Vagina (tissue), 2 donors: ENCODE measurements around the gene NAA16.

Experiments used
- POLR2A ChIP-seq, 2 donors: fragments of 450-650 bp; IDR thresholded peaks; one replicate each; pipeline ENCODE4 v1.6.1; 2017; ENCODE audit warnings: antibody characterized with exemption in 2 of 2, mild to moderate bottlenecking in 2 of 2, moderate library complexity in 2 of 2
- TF ChIP-seq, protein P1 (sequence below), 3 experiments: fragments of 450-650 bp in 2 of 3; fragments of 200-600 bp in 1 of 3; sonication (generic) in 1 of 3; IDR thresholded peaks; one replicate each; pipeline ENCODE4 v1.5.1; 2017 to 2019; ENCODE audit warnings: antibody characterized with exemption in 3 of 3, mild to moderate bottlenecking in 2 of 3, moderate library complexity in 2 of 3

DNA sequence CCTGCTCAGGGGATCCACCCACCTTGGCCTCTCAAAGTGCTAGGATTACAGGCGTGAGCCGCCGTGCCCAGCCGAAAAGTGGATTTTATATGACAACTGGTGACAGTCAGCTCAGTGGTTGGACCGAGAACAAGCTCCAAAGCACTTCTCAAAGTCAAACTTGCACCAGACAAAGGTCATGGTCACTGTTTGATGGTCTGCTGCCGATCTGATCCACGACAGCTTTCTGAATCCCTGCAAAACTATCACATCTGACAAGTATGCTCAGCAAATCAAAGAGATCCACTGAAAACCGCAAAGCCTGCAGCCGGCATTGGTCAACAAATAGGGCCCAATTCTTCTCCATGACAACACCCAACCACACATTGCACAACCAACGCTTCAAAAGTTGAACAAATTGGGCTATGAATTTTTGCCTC, 21.6 kb upstream of the NAA16 start:
- TF ChIP-seq, protein P1, sequence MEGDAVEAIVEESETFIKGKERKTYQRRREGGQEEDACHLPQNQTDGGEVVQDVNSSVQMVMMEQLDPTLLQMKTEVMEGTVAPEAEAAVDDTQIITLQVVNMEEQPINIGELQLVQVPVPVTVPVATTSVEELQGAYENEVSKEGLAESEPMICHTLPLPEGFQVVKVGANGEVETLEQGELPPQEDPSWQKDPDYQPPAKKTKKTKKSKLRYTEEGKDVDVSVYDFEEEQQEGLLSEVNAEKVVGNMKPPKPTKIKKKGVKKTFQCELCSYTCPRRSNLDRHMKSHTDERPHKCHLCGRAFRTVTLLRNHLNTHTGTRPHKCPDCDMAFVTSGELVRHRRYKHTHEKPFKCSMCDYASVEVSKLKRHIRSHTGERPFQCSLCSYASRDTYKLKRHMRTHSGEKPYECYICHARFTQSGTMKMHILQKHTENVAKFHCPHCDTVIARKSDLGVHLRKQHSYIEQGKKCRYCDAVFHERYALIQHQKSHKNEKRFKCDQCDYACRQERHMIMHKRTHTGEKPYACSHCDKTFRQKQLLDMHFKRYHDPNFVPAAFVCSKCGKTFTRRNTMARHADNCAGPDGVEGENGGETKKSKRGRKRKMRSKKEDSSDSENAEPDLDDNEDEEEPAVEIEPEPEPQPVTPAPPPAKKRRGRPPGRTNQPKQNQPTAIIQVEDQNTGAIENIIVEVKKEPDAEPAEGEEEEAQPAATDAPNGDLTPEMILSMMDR (IDR thresholded peaks at IDR 0.05): no peak
- no peak for TF ChIP-seq POLR2A (IDR thresholded peaks at IDR 0.05)
